ENCODE measurements around the gene PPM1D. TPM values are rescaled to one million over a fixed set of nuclear protein-coding genes. Genes with fewer than 3 reads are reported as not detected.
"Not testable (repeated sequence)": the region's sequence is repeated elsewhere in the genome, so short reads cannot be mapped to it uniquely, and the experiment has no call there.

The PPM1D gene
- total and polyA plus RNA-seq, 2 experiments from 2014 or later, result 7.8 to 13.3 TPM

- TF ChIP-seq CTCF (conservative IDR thresholded peaks at IDR 0.05; ENCODE audit: low read depth in 2 of 2) (no peak), STAT1 (IDR thresholded peaks at IDR 0.05; ENCODE audit: unreplicated experiment) (no peak), EZH2phosphoT487 (IDR thresholded peaks at IDR 0.05; ENCODE audit: unreplicated experiment) (no peak), NANOG (IDR thresholded peaks at IDR 0.05; ENCODE audit: borderline replicate concordance) (no peak), CREB1 (CRISPR knock-in tag; IDR thresholded peaks at IDR 0.05; ENCODE audit: low read depth) (no peak), JUNB (IDR thresholded peaks at IDR 0.05; ENCODE audit: unreplicated experiment) (no peak), ZNF114 (CRISPR knock-in tag; IDR thresholded peaks at IDR 0.05) (no peak)
- TF ChIP-seq, protein P1, sequence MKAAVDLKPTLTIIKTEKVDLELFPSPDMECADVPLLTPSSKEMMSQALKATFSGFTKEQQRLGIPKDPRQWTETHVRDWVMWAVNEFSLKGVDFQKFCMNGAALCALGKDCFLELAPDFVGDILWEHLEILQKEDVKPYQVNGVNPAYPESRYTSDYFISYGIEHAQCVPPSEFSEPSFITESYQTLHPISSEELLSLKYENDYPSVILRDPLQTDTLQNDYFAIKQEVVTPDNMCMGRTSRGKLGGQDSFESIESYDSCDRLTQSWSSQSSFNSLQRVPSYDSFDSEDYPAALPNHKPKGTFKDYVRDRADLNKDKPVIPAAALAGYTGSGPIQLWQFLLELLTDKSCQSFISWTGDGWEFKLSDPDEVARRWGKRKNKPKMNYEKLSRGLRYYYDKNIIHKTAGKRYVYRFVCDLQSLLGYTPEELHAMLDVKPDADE (IDR thresholded peaks at IDR 0.05), result no peak
These were observed 7.2 kb upstream of the PPM1D start (continued) for GRCh38 chr17:60592750-60593149.

- H4K20me1 ChIP-seq (replicated peaks; ENCODE audit: insufficient read depth); H3K36me3 ChIP-seq (ENCODE audit: insufficient read depth); H3K4me3 Mint-ChIP-seq; H3K4me1 Mint-ChIP-seq; H3K27ac ChIP-seq (ENCODE audit: low read depth); H3K27me3 ChIP-seq (ENCODE audit: insufficient read depth); H3K9me2 ChIP-seq (ENCODE audit: insufficient read depth); H2AFZ ChIP-seq; H3K27ac Mint-ChIP-seq; H3K4me3 ChIP-seq; H3K27me3 Mint-ChIP-seq (ENCODE audit: insufficient read depth, low read depth, poor library complexity); ATAC-seq; H3K4me1 ChIP-seq (ENCODE audit: insufficient read depth); H3K9me3 Mint-ChIP-seq; DNase-seq (ENCODE audit: low spot score); H3F3A ChIP-seq (replicated peaks; ENCODE audit: low read depth); H3K4me2 ChIP-seq; H3K36me3 Mint-ChIP-seq (ENCODE audit: low read depth); H3K79me2 ChIP-seq (replicated peaks; ENCODE audit: insufficient read depth): not testable (repeated sequence)
These were observed 6.5 kb upstream of the PPM1D start for GRCh38 chr17:60593441-60594036.

DNA sequence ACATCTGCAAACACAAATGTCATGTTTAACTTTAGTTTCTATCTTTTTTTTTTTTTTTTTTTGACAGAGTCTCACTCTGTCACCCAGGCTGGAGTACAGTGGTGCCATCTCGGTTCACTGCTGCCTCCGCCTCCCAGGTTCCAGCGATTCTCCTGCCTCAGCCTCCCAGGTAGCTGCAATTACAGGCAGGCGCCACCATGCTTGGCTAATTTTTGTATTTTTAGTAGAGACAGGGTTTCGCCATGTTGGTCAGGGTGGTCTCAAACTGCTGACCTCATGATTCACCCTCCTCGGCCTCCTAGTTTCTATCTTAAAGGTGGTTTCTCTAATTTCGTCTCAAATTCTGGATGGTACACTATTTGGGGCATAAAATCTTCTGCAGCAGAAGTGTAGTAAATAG lies 5.8 kb upstream of the PPM1D start:
- H3K4me3 Mint-ChIP-seq, ATAC-seq: not testable (repeated sequence)

More for the DNA sequence above, 5.8 kb upstream of the PPM1D start:
- not testable (repeated sequence) for H3K9me2 ChIP-seq (ENCODE audit: insufficient read depth); H3K4me1 ChIP-seq (ENCODE audit: insufficient read depth); H3K36me3 Mint-ChIP-seq (ENCODE audit: low read depth); H3F3A ChIP-seq (replicated peaks; ENCODE audit: low read depth); H3K9me3 Mint-ChIP-seq; H2AFZ ChIP-seq; H3K36me3 ChIP-seq (ENCODE audit: insufficient read depth); H3K4me2 ChIP-seq; H3K79me2 ChIP-seq (replicated peaks; ENCODE audit: insufficient read depth); H3K27ac ChIP-seq (ENCODE audit: low read depth); H3K27ac Mint-ChIP-seq; H3K27me3 ChIP-seq (ENCODE audit: insufficient read depth); H3K4me3 ChIP-seq; DNase-seq (ENCODE audit: low spot score); H4K20me1 ChIP-seq (replicated peaks; ENCODE audit: insufficient read depth); H3K27me3 Mint-ChIP-seq (ENCODE audit: insufficient read depth, low read depth, poor library complexity)
- peaks cover 10% of the 10 kb centered on the region for H3K4me1 Mint-ChIP-seq

All from GM23338 (cell line).